Vagina (tissue), 2 donors: ENCODE results near the gene MCM5. TPM values are rescaled to one million over a fixed set of nuclear protein-coding genes. Genes with fewer than 3 reads are reported as not detected.
"Not testable (repeated sequence)": the region's sequence is repeated elsewhere in the genome, so short reads cannot be mapped to it uniquely, and the experiment has no call there.

ENCODE experiments used
- DNase-seq, 2 donors: peaks; one replicate each; pipeline ENCODE4 v3.0.0-alpha.2; 2017; ENCODE audit errors: extremely low spot score in 2 of 2
- H3K27ac ChIP-seq: fragments of 200-600 bp; sonication (generic); one replicate; pipeline ENCODE4 v1.5.1; 2019
- H3K27me3 ChIP-seq: fragments of 200-600 bp; sonication (generic); one replicate; pipeline ENCODE4 v1.5.1; 2019
- H3K36me3 ChIP-seq, 2 donors: fragments of 200-600 bp; sonication (generic); one replicate each; pipeline ENCODE4 v1.5.1; 2017 to 2019
- H3K4me1 ChIP-seq: fragments of 200-600 bp; sonication (generic); one replicate; pipeline ENCODE4 v1.5.1; 2019
- H3K4me3 ChIP-seq, 2 donors: fragments of 200-600 bp; sonication (generic); 1 replicate in 1 of 2; 2 replicates in 1 of 2; pipeline ENCODE4 v1.5.1; 2016 to 2019
- H3K9me3 ChIP-seq: fragments of 200-600 bp; sonication (generic); one replicate; pipeline ENCODE4 v1.5.1; 2019
- POLR2A ChIP-seq, 2 donors: fragments of 450-650 bp; IDR thresholded peaks; one replicate each; pipeline ENCODE4 v1.6.1; 2017; ENCODE audit warnings: antibody characterized with exemption in 2 of 2, mild to moderate bottlenecking in 2 of 2, moderate library complexity in 2 of 2
- POLR2AphosphoS5 ChIP-seq, 2 donors: sonication (generic); formaldehyde crosslinking; IDR thresholded peaks; one replicate each; pipeline ENCODE4 v1.9.0; 2017; ENCODE audit warnings: antibody characterized with exemption in 2 of 2, mild to moderate bottlenecking in 2 of 2, low read depth in 1 of 2; ENCODE audit not compliant: insufficient read depth in 1 of 2
- intact Hi-C: fragments of 100-400 bp; cut with DNase I; formaldehyde crosslinking; loops from one replicate; pipeline ENCODE4 v1.15.1; 2023
- total RNA-seq: library from RNA; depleted of rRNA; stranded (reverse); fragments of >200 nt; gene quantifications from one replicate; pipeline ENCODE4 v1.2.3, GENCODE V29; 2016
- TF ChIP-seq, protein P1 (sequence below), 3 experiments: fragments of 450-650 bp in 2 of 3; fragments of 200-600 bp in 1 of 3; sonication (generic) in 1 of 3; IDR thresholded peaks; one replicate each; pipeline ENCODE4 v1.5.1; 2017 to 2019; ENCODE audit warnings: antibody characterized with exemption in 3 of 3, mild to moderate bottlenecking in 2 of 3, moderate library complexity in 2 of 3

MCM5 gene
- total RNA-seq, 1 donor from 2014 or later, result 17.9 TPM

DNA sequence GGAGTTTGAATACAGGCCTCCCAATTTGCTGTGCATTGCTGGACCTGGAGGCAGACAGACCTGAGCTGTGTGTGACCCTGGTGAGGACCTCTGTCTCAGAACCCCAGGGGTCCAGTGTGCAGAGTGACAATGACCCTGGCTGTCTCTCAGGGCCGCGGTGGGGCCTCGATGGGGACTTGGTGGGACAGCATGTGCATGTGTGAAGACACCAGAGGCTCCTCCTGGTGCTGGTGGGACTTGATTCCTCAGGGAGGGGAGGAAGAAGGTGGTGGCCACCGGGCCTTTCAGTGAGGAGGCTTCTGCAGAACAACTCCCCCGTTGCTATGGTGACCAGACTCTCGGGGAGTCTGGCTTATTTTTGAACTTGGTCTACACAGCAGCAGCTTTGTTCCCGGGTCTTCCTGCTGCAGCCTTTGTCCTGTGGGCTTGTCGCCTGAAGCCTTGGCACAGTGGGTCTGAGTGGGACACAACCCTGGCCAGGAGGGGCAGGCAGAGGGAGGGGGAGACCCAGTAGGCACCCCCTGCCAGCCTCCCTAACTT lies 35.3 kb downstream of the MCM5 start:
- no peak for TF ChIP-seq POLR2AphosphoS5 (IDR thresholded peaks at IDR 0.05; ENCODE audit: insufficient read depth in 1 of 2, low read depth in 1 of 2)
- TF ChIP-seq, protein P1, sequence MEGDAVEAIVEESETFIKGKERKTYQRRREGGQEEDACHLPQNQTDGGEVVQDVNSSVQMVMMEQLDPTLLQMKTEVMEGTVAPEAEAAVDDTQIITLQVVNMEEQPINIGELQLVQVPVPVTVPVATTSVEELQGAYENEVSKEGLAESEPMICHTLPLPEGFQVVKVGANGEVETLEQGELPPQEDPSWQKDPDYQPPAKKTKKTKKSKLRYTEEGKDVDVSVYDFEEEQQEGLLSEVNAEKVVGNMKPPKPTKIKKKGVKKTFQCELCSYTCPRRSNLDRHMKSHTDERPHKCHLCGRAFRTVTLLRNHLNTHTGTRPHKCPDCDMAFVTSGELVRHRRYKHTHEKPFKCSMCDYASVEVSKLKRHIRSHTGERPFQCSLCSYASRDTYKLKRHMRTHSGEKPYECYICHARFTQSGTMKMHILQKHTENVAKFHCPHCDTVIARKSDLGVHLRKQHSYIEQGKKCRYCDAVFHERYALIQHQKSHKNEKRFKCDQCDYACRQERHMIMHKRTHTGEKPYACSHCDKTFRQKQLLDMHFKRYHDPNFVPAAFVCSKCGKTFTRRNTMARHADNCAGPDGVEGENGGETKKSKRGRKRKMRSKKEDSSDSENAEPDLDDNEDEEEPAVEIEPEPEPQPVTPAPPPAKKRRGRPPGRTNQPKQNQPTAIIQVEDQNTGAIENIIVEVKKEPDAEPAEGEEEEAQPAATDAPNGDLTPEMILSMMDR (IDR thresholded peaks at IDR 0.05), result no peak
- TF ChIP-seq POLR2A (IDR thresholded peaks at IDR 0.05), result no peak
- intact Hi-C loops, result no loop called here
- Histone ChIP-seq H3K4me1 (peaks cover 10% of the 10 kb centered on the region), H3K27ac (no peak overlapping the region), H3K36me3 (peaks cover 0 to 8% of the 10 kb centered on the region in 2 donors), H3K9me3 (no peaks in the 10 kb centered on the region), H3K4me3 (no peak overlapping the region), H3K27me3 (no peaks in the 10 kb centered on the region)
- no peak for DNase-seq

DNA sequence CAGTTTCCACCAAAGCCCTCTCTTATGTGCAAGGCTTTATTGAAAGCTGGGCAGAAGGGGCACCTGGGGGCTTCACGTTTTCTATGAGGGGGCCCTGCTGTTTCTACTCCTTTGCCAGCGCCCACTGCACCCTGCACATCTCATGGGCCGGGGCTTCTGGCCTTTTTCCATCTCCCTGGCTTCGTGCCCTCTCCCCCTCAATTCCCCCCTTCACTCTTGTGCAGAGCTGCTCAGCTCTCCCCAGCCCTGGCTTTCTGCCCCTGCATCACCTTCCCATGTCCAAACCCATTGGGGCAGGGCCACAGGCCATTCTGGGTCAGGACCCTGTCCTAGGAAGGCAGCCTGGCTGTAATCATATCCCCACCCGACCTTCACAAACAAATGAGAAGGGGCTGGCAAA lies 36.5 kb downstream of the MCM5 start:
- TF ChIP-seq, protein P1 (IDR thresholded peaks at IDR 0.05), result no peak
- TF ChIP-seq POLR2A (IDR thresholded peaks at IDR 0.05) (no peak), POLR2AphosphoS5 (IDR thresholded peaks at IDR 0.05; ENCODE audit: insufficient read depth in 1 of 2, low read depth in 1 of 2) (no peak)
- H3K36me3 ChIP-seq, result peaks cover 0 to 8% of the 10 kb centered on the region in 2 donors
- intact Hi-C loops, result no loop called here
- H3K27ac ChIP-seq, result no peak overlapping the region
- no peak for DNase-seq
- no peaks in the 10 kb centered on the region for H3K9me3 ChIP-seq
- no peaks in the 10 kb centered on the region for H3K27me3 ChIP-seq
- H3K4me1 ChIP-seq, result peaks cover 4% of the 10 kb centered on the region
- no peak overlapping the region for H3K4me3 ChIP-seq

DNA sequence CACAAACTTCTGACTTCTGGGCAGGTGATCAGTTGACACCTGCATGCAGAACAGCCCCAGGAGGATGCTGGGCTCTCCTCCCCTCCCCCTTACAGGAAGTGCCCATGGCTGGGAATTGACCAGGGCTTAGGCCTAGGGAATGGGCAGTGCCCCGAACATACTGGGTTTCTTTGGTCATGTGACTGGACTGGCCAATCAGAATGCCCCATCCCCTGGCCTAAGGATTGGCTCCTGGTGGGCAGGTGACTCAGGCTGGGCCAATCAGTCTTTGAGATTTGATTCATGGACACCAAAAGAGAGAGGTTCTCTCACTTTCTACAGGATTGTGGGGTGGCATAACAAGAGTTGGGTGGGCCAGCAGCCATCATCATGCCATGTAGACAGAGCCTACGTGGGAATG lies 37.1 kb downstream of the MCM5 start:
- no peak overlapping the region for H3K4me3 ChIP-seq
- no peak overlapping the region for H3K27ac ChIP-seq
- H3K36me3 ChIP-seq, result peaks cover 0 to 8% of the 10 kb centered on the region in 2 donors
- H3K9me3 ChIP-seq, result no peaks in the 10 kb centered on the region
- DNase-seq, result no peak
- intact Hi-C loops, result no loop called here
- TF ChIP-seq POLR2AphosphoS5 (IDR thresholded peaks at IDR 0.05; ENCODE audit: insufficient read depth in 1 of 2, low read depth in 1 of 2) (no peak), POLR2A (IDR thresholded peaks at IDR 0.05) (no peak)
- TF ChIP-seq, protein P1 (IDR thresholded peaks at IDR 0.05), result no peak
- no peaks in the 10 kb centered on the region for H3K4me1 ChIP-seq
- H3K27me3 ChIP-seq, result no peaks in the 10 kb centered on the region

DNA sequence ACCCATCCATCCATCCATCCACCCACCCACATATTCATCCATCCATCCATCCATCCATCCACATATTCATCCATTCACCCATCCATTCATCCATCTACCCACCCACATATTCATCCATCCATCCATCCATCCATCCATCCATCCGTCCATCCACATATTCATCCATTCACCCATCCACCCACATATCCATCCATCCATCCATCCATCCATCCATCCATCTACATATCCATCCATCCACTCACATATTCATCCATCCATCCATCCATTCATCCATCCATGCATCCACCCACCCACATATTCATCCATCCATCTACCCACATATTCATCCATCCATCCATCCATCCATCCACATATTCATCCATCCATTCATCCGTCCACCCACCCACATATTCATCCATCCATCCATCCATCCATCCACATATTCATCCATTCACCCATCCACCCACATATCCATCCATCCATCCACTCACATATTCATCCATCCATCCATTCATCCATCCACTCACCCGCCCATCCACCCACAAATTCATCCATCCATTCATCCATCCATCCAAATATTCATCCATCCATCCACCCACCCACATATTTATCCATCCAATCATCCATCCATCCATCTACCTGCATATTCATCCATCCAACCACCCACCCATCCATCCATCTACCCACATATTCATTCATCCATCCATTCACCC lies 38.9 kb downstream of the MCM5 start:
- H3K36me3 ChIP-seq, intact Hi-C loops, H3K4me1 ChIP-seq, DNase-seq, H3K27ac ChIP-seq, H3K9me3 ChIP-seq, H3K27me3 ChIP-seq, H3K4me3 ChIP-seq: not testable (repeated sequence)

DNA sequence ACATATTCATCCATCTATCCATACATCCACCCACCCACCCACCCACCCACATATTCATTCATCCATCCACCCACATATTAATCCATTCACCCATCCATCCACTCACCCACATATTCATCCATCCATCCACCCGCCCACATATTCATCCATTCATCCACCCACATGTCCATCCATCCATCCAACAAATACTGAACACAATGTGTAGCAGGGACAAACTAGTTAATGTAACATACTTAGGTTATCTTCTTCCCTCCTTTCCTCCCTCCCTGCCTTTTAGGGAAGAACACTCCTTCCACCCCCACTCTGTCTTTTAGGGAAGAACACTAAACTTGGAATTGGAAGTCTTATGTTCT lies 39.4 kb downstream of the MCM5 start:
- no peaks in the 10 kb centered on the region for H3K4me1 ChIP-seq
- H3K27me3 ChIP-seq, result no peaks in the 10 kb centered on the region
- no peaks in the 10 kb centered on the region for H3K36me3 ChIP-seq
- TF ChIP-seq, protein P1 (IDR thresholded peaks at IDR 0.05), result no peak
- TF ChIP-seq POLR2AphosphoS5 (IDR thresholded peaks at IDR 0.05; ENCODE audit: insufficient read depth in 1 of 2, low read depth in 1 of 2) (no peak), POLR2A (IDR thresholded peaks at IDR 0.05) (no peak)
- intact Hi-C loops, result no loop called here
- DNase-seq, result no peak
- no peak overlapping the region for H3K27ac ChIP-seq
- no peak overlapping the region for H3K4me3 ChIP-seq
- no peaks in the 10 kb centered on the region for H3K9me3 ChIP-seq
